HEK293T (cell line): ENCODE measurements around the gene CSF2RB.

Experiments
- FOXK2 ChIP-seq: fragments of 450-650 bp; IDR thresholded peaks from 2 replicates; pipeline ENCODE4 v1.6.1; 2016; ENCODE audit warnings: mild to moderate bottlenecking
- FOXM1 ChIP-seq: fragments of 450-650 bp; IDR thresholded peaks from 2 replicates; pipeline ENCODE4 v1.6.1; 2017; ENCODE audit warnings: mild to moderate bottlenecking, borderline replicate concordance
- TARDBP ChIP-seq: fragments of 450-650 bp; IDR thresholded peaks from 2 replicates; pipeline ENCODE4 v1.6.1; 2016
- ZNF384 ChIP-seq: fragments of 450-650 bp; IDR thresholded peaks from 2 replicates; pipeline ENCODE4 v1.6.1; 2016
- TF ChIP-seq, protein P1 (sequence below): fragments of 450-650 bp; IDR thresholded peaks from 2 replicates; pipeline ENCODE4 v1.6.1; 2016

DNA sequence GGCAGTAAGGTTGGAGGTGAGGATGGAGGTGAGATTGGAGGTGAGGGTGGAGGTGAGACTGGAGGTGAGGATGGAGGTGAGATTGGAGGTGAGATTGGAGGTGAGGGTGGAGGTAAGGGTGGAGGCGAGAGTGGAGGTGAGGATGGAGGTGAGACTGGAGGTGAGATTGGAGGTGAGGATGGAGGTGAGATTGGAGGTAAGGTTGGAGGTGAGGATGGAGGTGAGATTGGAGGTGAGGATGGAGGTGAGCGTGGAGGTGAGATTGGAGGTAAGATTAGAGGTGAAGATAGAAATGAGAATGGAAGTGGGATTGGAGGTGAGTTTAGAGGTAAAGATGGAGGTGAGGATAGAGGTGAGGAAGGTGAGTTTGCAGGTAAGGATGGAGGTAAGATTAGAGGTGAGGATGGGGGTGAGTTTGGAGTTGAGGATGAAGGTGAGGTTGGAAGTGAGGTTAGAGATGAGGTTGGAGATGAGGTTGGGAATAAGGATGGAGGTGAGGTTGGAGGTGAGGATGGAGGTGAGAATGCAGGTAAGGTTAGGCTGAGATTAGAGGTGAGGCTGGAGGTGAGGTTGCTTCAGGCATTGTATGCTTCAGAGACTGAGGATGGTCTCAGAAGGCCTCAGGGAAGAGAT lies 40.4 kb upstream of the CSF2RB start:
- TF ChIP-seq, protein P1, sequence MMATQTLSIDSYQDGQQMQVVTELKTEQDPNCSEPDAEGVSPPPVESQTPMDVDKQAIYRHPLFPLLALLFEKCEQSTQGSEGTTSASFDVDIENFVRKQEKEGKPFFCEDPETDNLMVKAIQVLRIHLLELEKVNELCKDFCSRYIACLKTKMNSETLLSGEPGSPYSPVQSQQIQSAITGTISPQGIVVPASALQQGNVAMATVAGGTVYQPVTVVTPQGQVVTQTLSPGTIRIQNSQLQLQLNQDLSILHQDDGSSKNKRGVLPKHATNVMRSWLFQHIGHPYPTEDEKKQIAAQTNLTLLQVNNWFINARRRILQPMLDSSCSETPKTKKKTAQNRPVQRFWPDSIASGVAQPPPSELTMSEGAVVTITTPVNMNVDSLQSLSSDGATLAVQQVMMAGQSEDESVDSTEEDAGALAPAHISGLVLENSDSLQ, result no peak
- TF ChIP-seq TARDBP, result no peak
- TF ChIP-seq ZNF384, result no peak
- TF ChIP-seq FOXK2, result no peak
- no peak for TF ChIP-seq FOXM1
